H1 (cell line): Measurements from ENCODE around the gene CYP11A1. TPM values are rescaled to one million over a fixed set of nuclear protein-coding genes. Genes with fewer than 3 reads are reported as not detected.
A peak's percentile ranks its signal among the peaks of the same experiment; 100 is the strongest.

ENCODE experiments used
- GABPA ChIP-seq: IDR thresholded peaks from 2 replicates; pipeline ENCODE4 v1.6.1; 2011; ENCODE audit warnings: mild to moderate bottlenecking, low read length, moderate library complexity, borderline replicate concordance; ENCODE audit not compliant: insufficient read depth
- polyA plus RNA-seq, 7 experiments: library from polyadenylated mRNA; depleted of rRNA in 3 of 7; stranded (reverse) in 5 of 7; unstranded in 2 of 7; fragments of >200 nt in 5 of 7; fragments of 200-250 nt in 2 of 7; gene quantifications; 1 replicate in 5 of 7; 2 replicates in 1 of 7; 4 replicates in 1 of 7; pipeline versions ENCODE4 v1.2.1 to v1.2.3, GENCODE V29; 2011 to 2013; ENCODE audit warnings: missing spikeins in 2 of 7, mixed read lengths in 2 of 7
- total RNA-seq: library from RNA; stranded (reverse); fragmentation: NEBNext Ultra II Directional; extraction: Animal tissue kit (Norgen Biotek cat#: 25700); gene quantifications from 2 replicates; pipeline ENCODE4 v1.2.1, GENCODE V29; 2021

The CYP11A1 gene
- total and polyA plus RNA-seq, 2 of the 8 experiments (the other 6 are each of a cell fraction or from before 2014, with no cell fraction given), result 1.9 to 7.2 TPM

DNA sequence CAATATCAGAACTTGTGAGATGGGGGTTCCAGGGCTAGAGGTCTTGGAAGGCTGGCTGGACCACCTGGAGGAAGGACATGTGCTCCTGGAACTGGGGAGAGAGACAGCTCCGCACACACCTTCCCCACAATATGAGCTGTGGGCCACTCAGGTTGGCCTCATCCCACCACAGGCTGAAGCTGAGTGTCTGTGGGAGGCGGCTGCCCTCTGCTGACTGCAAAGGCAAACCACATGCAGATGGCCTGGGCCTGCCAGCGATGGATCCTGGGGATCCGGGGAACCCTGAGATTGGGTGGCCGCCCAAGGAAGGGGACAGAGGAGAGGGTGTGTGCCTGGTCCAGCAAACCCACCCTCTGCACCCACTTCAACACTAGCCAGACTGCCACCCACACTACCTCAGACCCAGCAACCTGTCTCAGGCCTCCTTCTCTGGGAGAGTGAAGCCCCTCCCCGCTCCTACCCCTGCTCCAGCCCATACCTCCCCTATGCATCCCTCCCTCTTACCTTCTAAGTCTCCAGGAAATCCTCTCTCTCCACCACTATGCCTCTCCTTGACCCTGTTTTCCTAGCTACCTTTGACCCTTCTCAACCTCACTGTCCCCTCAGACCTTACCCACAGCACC lies 44.8 kb downstream of the CYP11A1 start (continued):
- TF ChIP-seq GABPA, result peak; percentile 32; the same call in 1 of the 2 replicates
